ENCODE data around the gene CLIP1.
"Not testable (repeated sequence)": the region's sequence is repeated elsewhere in the genome, so short reads cannot be mapped to it uniquely, and the experiment has no call there.

The CLIP1 gene

GRCh38 chr12:122374707-122375106, 47.8 kb downstream of the CLIP1 start:
- no peak overlapping the region for H3K27ac ChIP-seq (replicated peaks)
- no peak overlapping the region for H3K4me3 ChIP-seq (replicated peaks; ENCODE audit: insufficient read depth, low read length)
- DNase-seq (ENCODE audit: low read depth in 1 of 2, low spot score in 1 of 2): no peak
- H3K27me3 ChIP-seq (ENCODE audit: insufficient read depth, poor library complexity, severe bottlenecking): no peaks in the 10 kb centered on the region
- TF ChIP-seq REST (IDR thresholded peaks at IDR 0.05; ENCODE audit: insufficient replicate concordance, low read depth): no peak
- no peak for TF ChIP-seq SPI1 (IDR thresholded peaks at IDR 0.05; ENCODE audit: borderline replicate concordance, low read depth)
- no peak for TF ChIP-seq POLR2AphosphoS5 (IDR thresholded peaks at IDR 0.05; ENCODE audit: low read depth)
- TF ChIP-seq CTCF (IDR thresholded peaks at IDR 0.05; ENCODE audit: insufficient read depth, low read length): no peak

GRCh38 chr12:122371475-122372045, 50.9 kb downstream of the CLIP1 start:
- Histone ChIP-seq H3K27ac (replicated peaks) (no peak overlapping the region), H3K27me3 (ENCODE audit: insufficient read depth, poor library complexity, severe bottlenecking) (no peaks in the 10 kb centered on the region), H3K4me3 (replicated peaks; ENCODE audit: insufficient read depth, low read length) (no peak overlapping the region)
- no peak for TF ChIP-seq CTCF (IDR thresholded peaks at IDR 0.05; ENCODE audit: insufficient read depth, low read length)
- TF ChIP-seq POLR2AphosphoS5 (IDR thresholded peaks at IDR 0.05; ENCODE audit: low read depth): no peak
- no peak for TF ChIP-seq REST (IDR thresholded peaks at IDR 0.05; ENCODE audit: insufficient replicate concordance, low read depth)
- no peak for DNase-seq (ENCODE audit: low read depth in 1 of 2, low spot score in 1 of 2)

- H3K27ac ChIP-seq (replicated peaks): no peak overlapping the region
- no peak for TF ChIP-seq CTCF (IDR thresholded peaks at IDR 0.05; ENCODE audit: insufficient read depth, low read length)
- no peak for TF ChIP-seq POLR2AphosphoS5 (IDR thresholded peaks at IDR 0.05; ENCODE audit: low read depth)
- DNase-seq (ENCODE audit: low read depth in 1 of 2, low spot score in 1 of 2): no peak
- H3K27me3 ChIP-seq (ENCODE audit: insufficient read depth, poor library complexity, severe bottlenecking): no peaks in the 10 kb centered on the region
- no peak overlapping the region for H3K4me3 ChIP-seq (replicated peaks; ENCODE audit: insufficient read depth, low read length)
Observed at GRCh38 chr12:122368361-122369073, 54.0 kb downstream of the CLIP1 start.

GRCh38 chr12:122367632-122368031, 54.8 kb downstream of the CLIP1 start:
- H3K27ac ChIP-seq (replicated peaks); H3K4me3 ChIP-seq (replicated peaks; ENCODE audit: insufficient read depth, low read length); DNase-seq (ENCODE audit: low read depth in 1 of 2, low spot score in 1 of 2); H3K27me3 ChIP-seq (ENCODE audit: insufficient read depth, poor library complexity, severe bottlenecking): not testable (repeated sequence)
